HL-60 (cell line): ENCODE measurements around the gene ACTR5.

Experiments used
- CTCF ChIP-seq: IDR thresholded peaks from one replicate; pipeline ENCODE4 v1.5.1; 2011; ENCODE audit warnings: low read length, control low read depth, inconsistent platforms; ENCODE audit not compliant: insufficient read depth
- POLR2AphosphoS5 ChIP-seq: IDR thresholded peaks from 2 replicates; pipeline ENCODE4 v1.6.1; 2012; ENCODE audit warnings: low read depth

- TF ChIP-seq CTCF (no peak), POLR2AphosphoS5 (no peak)
Observed at GRCh38 chr20:38730167-38730988, 17.9 kb upstream of the ACTR5 start.
